Epithelial cell of proximal tubule (primary cell): ENCODE results near the gene IGFBP3. TPM values are rescaled to one million over a fixed set of nuclear protein-coding genes. Genes with fewer than 3 reads are reported as not detected.

Experiments used
- DNase-seq: peaks from one replicate; pipeline ENCODE4 v3.0.0-alpha.2; 2011; ENCODE audit warnings: low read depth
- H3K4me3 ChIP-seq: 2 replicates; pipeline ENCODE4 v1.5.1; 2011; ENCODE audit warnings: low read depth, mild to moderate bottlenecking, low read length
- total RNA-seq: library from RNA; depleted of rRNA; stranded (reverse); fragments of >200 nt; gene quantifications from 2 replicates; pipeline ENCODE4 v1.2.3, GENCODE V29; 2015
- TF ChIP-seq, protein P1 (sequence below): conservative IDR thresholded peaks from 2 replicates; pipeline ENCODE4 v1.5.1; 2012; ENCODE audit warnings: low read depth, mild to moderate bottlenecking, low read length

Gene IGFBP3
- total RNA-seq, 1 donor from 2014 or later: 338 TPM

DNA sequence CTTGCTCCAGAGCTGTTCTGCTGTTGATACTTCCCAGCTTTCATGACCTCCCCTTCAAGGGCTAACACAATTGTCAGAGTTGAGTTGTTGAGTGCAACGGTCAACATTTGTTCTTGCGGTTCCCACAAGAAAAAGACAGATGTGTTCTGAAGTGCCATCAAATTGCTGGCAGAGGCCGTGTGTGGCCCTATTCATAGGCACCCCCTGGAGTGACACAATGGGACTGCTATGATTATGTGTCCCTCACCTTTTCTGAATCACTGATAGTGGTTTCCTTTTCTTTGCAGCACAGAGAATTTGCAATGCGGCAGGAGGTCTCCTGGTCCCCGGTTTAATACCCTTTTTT lies 38.6 kb downstream of the IGFBP3 start:
- H3K4me3 ChIP-seq: no peak overlapping the region
- TF ChIP-seq, protein P1, sequence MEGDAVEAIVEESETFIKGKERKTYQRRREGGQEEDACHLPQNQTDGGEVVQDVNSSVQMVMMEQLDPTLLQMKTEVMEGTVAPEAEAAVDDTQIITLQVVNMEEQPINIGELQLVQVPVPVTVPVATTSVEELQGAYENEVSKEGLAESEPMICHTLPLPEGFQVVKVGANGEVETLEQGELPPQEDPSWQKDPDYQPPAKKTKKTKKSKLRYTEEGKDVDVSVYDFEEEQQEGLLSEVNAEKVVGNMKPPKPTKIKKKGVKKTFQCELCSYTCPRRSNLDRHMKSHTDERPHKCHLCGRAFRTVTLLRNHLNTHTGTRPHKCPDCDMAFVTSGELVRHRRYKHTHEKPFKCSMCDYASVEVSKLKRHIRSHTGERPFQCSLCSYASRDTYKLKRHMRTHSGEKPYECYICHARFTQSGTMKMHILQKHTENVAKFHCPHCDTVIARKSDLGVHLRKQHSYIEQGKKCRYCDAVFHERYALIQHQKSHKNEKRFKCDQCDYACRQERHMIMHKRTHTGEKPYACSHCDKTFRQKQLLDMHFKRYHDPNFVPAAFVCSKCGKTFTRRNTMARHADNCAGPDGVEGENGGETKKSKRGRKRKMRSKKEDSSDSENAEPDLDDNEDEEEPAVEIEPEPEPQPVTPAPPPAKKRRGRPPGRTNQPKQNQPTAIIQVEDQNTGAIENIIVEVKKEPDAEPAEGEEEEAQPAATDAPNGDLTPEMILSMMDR: no peak
- DNase-seq: no peak

DNA sequence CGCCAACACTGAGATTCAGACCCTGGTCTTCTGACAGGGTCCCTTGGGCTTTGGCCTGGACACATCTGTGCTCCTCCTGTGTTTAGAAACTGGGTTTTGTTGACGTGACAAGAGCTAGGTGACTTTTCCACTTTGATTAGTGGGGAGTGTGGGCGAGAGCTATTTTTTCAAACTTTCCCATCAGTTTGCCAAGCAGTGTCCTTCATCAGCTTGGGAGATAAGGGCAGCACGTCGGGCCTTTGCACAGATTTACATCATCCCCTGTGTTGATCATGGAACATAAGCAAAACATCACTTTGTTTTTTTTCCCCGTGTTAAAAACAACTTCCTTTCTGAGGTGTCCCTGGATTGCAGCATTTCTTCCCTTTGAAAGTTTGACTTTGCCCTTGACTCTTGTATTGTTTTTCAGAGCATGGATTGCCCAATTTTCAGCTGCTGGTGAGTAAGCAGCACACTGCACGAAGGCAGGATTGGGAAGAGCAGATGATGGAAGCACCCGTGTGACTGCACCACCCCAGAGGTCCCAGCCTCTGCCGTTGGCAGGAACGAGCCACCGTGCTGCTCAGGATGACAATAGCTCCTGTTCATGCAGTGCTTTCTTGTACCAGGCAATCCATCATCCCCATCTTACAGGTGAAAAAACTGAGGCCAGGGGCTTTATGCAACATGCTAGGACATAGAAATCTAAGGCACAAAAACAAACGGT lies 39.2 kb downstream of the IGFBP3 start:
- TF ChIP-seq, protein P1: no peak
- H3K4me3 ChIP-seq: no peak overlapping the region
- DNase-seq: peak; percentile 74

DNA sequence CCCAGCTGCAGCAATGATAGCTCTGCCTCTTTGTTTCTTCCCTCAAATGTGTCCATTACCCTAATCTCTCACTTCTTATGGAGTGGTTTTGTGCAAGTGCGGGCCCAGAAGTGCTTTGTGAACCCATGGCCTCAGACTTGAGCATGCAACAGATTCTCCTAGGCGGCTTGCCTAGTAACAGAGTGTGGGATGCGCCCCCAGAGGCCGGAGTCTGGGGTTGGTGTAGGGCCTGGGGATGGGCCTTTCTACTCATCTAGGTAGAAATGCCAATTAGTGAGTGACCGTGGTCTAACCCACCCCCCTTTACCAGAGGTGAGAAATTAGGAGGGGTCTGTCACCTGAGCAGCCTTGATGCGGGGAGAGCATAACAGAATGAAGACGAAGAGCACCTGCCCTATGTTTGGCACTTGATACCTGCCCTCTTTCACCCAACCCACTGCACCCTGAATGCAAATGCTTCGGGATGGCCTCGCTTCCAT lies 39.8 kb downstream of the IGFBP3 start:
- H3K4me3 ChIP-seq: no peak overlapping the region
- TF ChIP-seq, protein P1: no peak
- no peak for DNase-seq

DNA sequence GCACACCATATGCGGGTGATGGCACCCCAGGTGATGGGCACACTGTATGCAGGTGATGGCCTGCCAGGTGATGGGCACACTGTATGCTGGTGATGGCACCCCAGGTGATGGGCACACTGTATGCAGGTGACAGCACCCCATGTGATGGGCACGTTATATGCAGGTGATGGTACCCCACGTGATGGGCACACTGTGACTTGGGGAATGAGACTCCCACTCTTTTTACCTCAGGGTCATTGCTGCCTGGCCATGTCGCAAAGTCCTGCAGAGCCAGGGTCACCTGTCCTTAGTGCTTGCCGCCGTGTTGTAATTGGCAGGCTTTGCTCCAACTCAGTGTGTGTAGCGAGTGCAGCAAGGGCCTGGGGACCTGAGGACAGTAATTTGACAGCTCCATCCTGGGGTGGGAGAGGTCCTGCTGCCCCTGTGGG lies 40.6 kb downstream of the IGFBP3 start:
- no peak overlapping the region for H3K4me3 ChIP-seq
- DNase-seq: no peak
- TF ChIP-seq, protein P1: no peak

DNA sequence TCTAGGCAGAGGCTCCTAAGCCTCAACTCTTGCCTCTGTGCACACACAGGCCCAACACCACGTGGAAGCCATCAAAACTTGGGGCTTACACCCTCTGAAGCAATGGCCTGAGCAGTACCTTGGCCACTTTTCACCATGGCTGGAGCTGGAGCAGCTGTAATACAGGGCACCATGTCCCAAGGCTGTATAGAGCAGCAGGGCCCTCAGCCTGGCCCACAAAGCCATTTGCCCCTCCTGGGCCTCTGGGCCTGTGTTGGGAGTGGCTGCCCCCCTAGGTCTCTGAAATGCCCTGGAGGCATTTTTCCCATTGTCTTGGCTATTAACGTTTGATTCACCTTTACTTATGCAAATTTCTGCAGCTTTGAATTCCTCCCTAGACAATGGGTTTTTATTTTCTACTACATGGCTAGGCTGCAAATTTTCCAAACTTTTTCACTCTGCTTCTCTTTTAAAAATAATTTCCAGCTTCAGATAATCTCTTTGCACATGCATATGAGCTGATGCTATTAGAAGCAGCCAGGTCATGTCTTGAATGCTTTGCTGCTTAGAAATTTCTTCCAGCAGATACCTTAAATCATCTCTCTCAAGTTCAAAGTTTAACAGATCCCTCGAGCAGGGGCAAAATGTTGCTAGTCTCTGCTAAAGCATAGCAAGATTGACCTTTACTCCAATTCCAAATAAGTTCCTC lies 42.5 kb downstream of the IGFBP3 start:
- no peak for DNase-seq
- H3K4me3 ChIP-seq: no peak overlapping the region
- TF ChIP-seq, protein P1: no peak

DNA sequence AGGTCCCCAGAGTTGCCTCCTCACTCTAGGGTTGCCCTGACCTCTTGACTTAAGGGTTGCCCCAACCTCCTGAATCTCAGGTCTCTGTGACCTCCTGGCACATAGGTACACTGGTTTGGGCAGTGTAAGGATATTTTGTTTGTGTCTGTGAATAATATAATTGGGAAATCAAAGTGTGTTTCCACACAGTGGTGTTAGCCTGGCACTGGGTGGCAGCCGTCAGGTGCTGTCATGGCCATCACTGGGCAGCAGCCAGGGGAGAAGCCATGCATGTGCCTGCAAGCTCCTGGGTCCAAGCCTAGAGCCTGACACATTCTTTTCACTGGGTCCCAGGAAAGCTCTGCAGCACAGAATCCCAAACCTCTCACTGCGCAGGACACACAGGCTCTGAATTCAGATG lies 44.6 kb downstream of the IGFBP3 start:
- no peak for DNase-seq
- TF ChIP-seq, protein P1: no peak
- no peak overlapping the region for H3K4me3 ChIP-seq
